Endothelial cell (in vitro differentiated cells): ENCODE data around the gene CRYL1. TPM values are rescaled to one million over a fixed set of nuclear protein-coding genes. Genes with fewer than 3 reads are reported as not detected.

Experiments
- DNase-seq: peaks from one replicate; pipeline ENCODE4 v3.0.0; 2021; ENCODE audit warnings: low spot score
- H3K27ac Mint-ChIP-seq: one replicate; pipeline ENCODE4 v1.8.0; 2021; ENCODE audit warnings: mixed read lengths, inconsistent platforms; ENCODE audit not compliant: unreplicated experiment
- H3K27me3 Mint-ChIP-seq: one replicate; pipeline ENCODE4 v1.8.0; 2021; ENCODE audit warnings: mild to moderate bottlenecking, moderate library complexity, mixed read lengths, inconsistent platforms; ENCODE audit not compliant: unreplicated experiment
- H3K36me3 Mint-ChIP-seq: one replicate; pipeline ENCODE4 v1.8.0; 2021; ENCODE audit warnings: mild to moderate bottlenecking, low read depth, mixed read lengths, inconsistent platforms; ENCODE audit not compliant: unreplicated experiment
- H3K4me1 Mint-ChIP-seq: one replicate; pipeline ENCODE4 v1.8.0; 2021; ENCODE audit warnings: mild to moderate bottlenecking, mixed read lengths, inconsistent platforms; ENCODE audit not compliant: unreplicated experiment
- H3K4me3 Mint-ChIP-seq: one replicate; pipeline ENCODE4 v1.8.0; 2021; ENCODE audit warnings: mild to moderate bottlenecking, mixed read lengths, inconsistent platforms; ENCODE audit not compliant: unreplicated experiment
- H3K9me3 Mint-ChIP-seq: one replicate; pipeline ENCODE4 v1.8.0; 2021; ENCODE audit warnings: mixed read lengths, inconsistent platforms; ENCODE audit not compliant: unreplicated experiment
- CTCF ChIP-seq: fragments of 200-600 bp; sonication (generic); IDR thresholded peaks from one replicate; pipeline ENCODE4 v1.5.0; 2021; ENCODE audit warnings: antibody characterized with exemption; ENCODE audit not compliant: unreplicated experiment
- total RNA-seq: library from RNA; stranded (reverse); fragmentation: NEBNext Ultra II Directional; extraction: Animal tissue kit (Norgen Biotek cat#: 25700); gene quantifications from one replicate; pipeline ENCODE4 v1.2.1, GENCODE V29; 2021; ENCODE audit not compliant: unreplicated experiment

The CRYL1 gene
- total RNA-seq, 1 donor from 2014 or later: 4.8 TPM

DNA sequence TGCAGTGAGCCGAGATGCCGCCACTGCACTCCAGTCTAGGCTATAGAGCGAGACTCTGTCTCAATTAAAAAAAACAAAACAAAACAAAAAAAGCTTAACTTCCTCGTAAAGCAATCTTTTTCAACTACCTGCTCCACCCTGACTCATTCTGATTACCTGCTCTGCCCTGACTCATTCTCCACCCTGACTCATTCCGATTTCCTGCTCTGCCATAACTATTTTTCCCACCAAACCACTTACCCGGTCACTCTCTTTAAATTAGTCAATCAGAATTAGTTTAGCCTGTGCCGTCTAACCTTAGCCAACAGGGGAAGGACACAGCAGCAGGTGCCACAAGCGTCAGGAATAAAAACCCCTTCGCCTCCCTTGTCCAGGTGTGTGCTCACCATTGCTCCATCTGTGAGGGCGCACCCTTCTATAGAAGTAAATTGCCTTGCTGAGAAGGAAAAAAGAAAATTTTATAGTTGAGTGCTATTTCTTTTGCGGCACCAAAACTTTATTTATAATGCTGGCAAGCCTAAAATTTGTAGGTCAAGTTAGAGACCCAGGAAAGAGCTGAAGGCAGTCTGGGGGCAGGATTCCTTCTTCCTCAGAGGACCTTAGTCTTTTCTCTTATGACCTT lies 39.6 kb upstream of the CRYL1 start:
- Mint-ChIP-seq H3K27me3 (peaks cover 14% of the 10 kb centered on the region), H3K4me3 (peak overlapping the region; percentile 68), H3K9me3 (no peaks in the 10 kb centered on the region), H3K27ac (peak overlapping the region; percentile 37), H3K4me1 (peaks cover 7% of the 10 kb centered on the region), H3K36me3 (peaks cover 14% of the 10 kb centered on the region)
- no peak for TF ChIP-seq CTCF
- no peak for DNase-seq

GRCh38 chr13:20561741-20562140 lies 36.1 kb upstream of the CRYL1 start:
- Mint-ChIP-seq H3K27me3 (peaks cover 10% of the 10 kb centered on the region), H3K36me3 (peaks cover 8% of the 10 kb centered on the region), H3K4me3 (no peak overlapping the region), H3K27ac (no peak overlapping the region), H3K9me3 (no peaks in the 10 kb centered on the region), H3K4me1 (no peaks in the 10 kb centered on the region)
- no peak for DNase-seq
- TF ChIP-seq CTCF: no peak

DNA sequence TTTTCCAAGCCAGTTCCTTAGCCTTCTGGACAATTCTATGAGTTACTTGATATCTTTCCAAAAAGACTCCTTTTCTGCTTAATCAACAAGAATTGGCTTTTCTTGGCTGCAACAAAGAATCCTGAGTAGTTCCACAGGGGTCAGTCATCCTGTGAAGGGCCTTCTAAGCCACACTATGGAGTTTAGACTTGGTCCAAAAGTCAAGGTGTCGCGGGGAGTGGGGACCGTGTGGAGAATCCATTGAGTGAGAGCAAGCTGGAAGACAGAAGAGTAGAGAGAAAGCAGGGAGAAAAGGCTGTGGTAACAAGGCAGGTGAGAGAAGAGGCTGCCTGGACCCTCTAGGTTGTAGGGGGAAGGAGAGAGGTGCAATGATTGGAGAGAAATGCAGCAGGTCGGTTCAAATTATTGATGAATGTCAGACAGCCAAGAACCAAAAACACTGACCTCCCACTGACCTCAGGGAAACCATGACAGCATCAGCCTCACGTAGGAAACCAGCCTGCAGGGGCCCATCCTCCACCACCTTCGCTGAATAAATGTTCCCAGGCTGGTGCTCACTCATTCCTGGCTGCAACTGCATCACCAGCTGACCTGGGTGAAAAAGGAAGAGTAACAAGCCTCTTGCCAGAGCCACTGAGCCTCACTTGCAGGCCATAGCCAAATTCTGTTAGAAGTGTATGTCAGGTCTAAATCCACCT lies 34.2 kb upstream of the CRYL1 start:
- Mint-ChIP-seq H3K27me3 (peaks cover 8% of the 10 kb centered on the region), H3K9me3 (no peaks in the 10 kb centered on the region), H3K27ac (no peak overlapping the region), H3K36me3 (peaks cover 4% of the 10 kb centered on the region), H3K4me3 (no peak overlapping the region), H3K4me1 (no peaks in the 10 kb centered on the region)
- no peak for TF ChIP-seq CTCF
- DNase-seq: no peak

GRCh38 chr13:20558982-20559381 lies 33.3 kb upstream of the CRYL1 start:
- no peaks in the 10 kb centered on the region for H3K9me3 Mint-ChIP-seq
- no peaks in the 10 kb centered on the region for H3K4me1 Mint-ChIP-seq
- no peaks in the 10 kb centered on the region for H3K36me3 Mint-ChIP-seq
- no peak overlapping the region for H3K27ac Mint-ChIP-seq
- no peak for TF ChIP-seq CTCF
- no peak overlapping the region for H3K4me3 Mint-ChIP-seq
- DNase-seq: no peak
- peaks cover 3% of the 10 kb centered on the region for H3K27me3 Mint-ChIP-seq

- no peak for DNase-seq
- no peaks in the 10 kb centered on the region for H3K9me3 Mint-ChIP-seq
- no peaks in the 10 kb centered on the region for H3K27me3 Mint-ChIP-seq
- no peaks in the 10 kb centered on the region for H3K36me3 Mint-ChIP-seq
- H3K4me3 Mint-ChIP-seq: no peak overlapping the region
- TF ChIP-seq CTCF: no peak
- no peaks in the 10 kb centered on the region for H3K4me1 Mint-ChIP-seq
- H3K27ac Mint-ChIP-seq: no peak overlapping the region
Observed at GRCh38 chr13:20553311-20553710, 27.7 kb upstream of the CRYL1 start.
